GM19452 (cell line): Measurements from ENCODE around the gene TRIM10.
"Not testable (repeated sequence)": the region's sequence is repeated elsewhere in the genome, so short reads cannot be mapped to it uniquely, and the experiment has no call there.

ENCODE experiments used
- ATAC-seq: cut with Tn5 transposase; IDR thresholded peaks from one replicate; pipeline ENCODE4 v1.9.1; 2021; ENCODE audit not compliant: unreplicated experiment

Gene TRIM10

GRCh38 chr6:30154709-30155519, 6.1 kb downstream of the TRIM10 start:
- ATAC-seq = no peak

DNA sequence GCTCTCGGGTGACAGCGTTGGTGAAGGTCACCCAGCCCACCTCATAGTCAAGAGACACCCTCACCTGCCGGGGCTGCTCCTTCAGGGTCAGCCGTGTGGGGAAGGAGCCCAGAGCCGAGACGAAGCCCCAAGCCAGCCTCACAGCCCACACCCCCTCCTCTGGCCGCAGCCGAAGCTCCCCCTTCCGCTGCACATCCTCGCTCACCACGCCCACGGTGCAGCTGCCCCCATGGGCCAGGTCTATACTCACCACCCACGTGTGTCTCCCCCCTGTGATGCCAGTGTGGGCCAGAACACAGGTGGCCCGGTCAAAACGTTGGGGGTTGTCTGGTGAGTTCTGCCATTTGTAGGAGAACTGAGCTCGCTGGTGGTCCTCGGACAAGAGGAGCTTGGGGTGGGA, 7.0 kb downstream of the TRIM10 start:
- ATAC-seq = no peak

GRCh38 chr6:30152910-30153610, 8.0 kb downstream of the TRIM10 start:
- ATAC-seq = no peak

DNA sequence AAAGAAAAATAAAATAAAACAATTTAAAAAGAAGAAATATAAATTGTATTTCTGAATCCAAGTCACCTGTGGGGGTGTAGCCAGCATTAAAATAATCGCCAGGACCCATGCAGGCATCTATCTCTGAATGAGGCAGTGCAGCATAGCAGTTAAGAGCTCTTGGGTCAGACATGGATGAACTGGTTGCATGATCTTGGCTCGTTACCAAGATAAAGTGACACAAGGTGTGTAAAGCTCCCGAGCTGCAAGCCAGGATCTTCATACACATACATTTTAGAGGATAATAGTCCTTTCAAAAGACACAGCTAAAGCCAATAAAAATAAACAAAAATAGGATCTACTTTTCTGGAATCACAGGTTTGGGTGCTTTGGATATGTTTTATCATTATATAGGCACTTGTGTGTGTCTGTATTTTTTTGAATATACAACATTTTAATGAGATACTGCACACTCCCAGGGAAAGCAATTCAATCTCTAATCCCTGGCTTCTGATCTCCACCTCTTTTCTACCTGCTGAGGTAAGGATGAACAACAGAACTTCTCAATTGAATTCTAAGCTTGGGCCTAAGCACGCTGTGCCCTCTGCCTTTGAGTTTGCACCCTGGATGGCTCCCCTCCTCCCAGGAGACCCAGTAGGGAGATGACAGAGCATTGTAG, 8.9 kb downstream of the TRIM10 start:
- no peak for ATAC-seq

GRCh38 chr6:30151580-30151979, 9.4 kb downstream of the TRIM10 start:
- ATAC-seq = no peak

DNA sequence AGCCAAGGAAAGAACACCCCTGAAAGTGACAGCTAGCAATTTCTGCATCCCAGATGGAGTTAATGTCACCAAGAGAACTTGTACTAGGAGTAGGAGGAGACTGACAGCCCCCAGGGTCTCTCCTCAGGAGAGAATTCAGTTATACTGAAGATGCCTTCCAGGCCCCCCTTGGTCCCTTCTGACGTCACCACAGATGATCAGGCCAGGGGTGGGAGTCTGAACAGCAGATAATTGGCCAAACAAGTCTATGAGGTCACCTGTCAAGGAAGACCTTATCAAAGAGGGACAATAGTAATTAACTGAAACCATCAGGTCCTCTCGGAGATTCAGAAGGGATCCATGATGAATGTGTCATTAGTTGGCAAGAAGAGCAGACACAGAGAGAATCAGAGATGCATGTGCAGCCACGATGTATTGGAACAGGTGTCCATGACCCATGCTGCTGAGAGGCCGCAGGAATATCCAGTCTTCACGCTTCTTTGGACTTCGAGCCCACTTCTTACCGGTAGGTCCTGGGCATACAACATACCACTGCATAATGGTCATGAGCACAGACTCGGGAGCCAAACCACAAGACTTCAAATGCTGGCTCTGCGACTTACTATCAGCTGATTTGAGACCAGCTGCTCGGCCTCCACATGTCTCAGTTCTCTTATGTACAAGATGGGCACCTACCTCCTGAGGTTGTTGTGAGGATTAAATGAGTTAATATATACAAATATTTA, 10.2 kb downstream of the TRIM10 start:
- no peak for ATAC-seq

GRCh38 chr6:30149858-30150550, 11.0 kb downstream of the TRIM10 start:
- no peak for ATAC-seq

- ATAC-seq = no peak
Observed at GRCh38 chr6:30149234-30149633, 11.8 kb downstream of the TRIM10 start.

DNA sequence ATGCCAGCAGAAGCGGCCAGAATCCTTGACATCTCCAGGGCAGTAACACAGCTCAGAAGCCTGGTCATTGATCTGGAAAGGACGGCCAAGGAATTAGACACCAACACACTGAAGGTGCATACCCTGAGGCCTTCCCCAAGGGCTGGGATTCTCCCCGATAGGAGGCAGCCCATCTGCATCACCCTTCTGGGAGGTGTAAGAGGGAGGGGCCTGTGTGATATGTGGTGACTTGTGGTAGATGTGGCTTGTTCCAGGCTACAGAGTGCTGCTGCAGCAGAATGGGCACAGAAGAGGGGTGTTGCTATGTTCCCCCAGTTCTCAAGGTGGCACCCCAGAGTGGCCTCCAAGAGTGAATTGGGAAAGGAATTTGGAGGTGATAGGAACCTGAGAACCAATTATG, 13.9 kb downstream of the TRIM10 start:
- no peak for ATAC-seq

- ATAC-seq = no peak
Observed at GRCh38 chr6:30145818-30146217, 15.2 kb downstream of the TRIM10 start.

- no peak for ATAC-seq
Observed at GRCh38 chr6:30144811-30145210, 16.2 kb downstream of the TRIM10 start.

DNA sequence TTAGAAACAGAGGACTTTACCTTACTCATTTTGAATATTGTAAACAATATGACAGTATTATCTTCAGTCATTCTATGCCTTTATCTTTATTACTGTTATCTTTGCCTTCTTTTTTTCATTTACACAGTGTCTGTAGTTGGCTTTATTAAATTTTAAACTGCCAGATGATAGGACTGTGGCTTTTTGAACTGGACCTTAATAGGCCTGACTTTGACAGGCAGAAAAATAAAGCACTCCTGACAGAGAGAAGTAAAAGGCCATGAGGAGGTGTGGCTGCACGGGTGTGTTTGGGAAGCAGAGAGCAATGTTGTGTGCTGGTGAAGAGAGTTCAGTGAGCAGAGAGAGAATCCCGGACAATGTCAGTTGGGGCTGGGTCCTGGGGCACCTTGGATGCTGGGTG, 17.2 kb downstream of the TRIM10 start:
- no peak for ATAC-seq

GRCh38 chr6:30142665-30143064, 18.3 kb downstream of the TRIM10 start:
- no peak for ATAC-seq

DNA sequence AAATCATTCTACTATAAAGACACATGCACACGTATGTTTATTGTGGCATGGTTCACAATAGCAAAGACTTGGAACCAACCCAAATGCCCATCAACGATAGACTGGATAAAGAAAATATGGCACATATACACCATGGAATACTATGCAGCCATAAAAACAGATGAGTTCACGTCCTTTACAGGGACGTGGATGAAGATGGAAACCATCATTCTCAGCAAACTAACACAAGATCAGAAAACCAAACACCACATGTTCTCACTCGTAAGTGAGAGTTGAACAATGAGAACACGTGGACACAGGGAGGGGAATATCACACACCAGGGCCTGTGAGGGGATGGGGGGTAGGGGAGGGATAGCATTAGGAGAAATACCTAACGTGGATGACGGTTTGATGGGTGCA, 20.8 kb downstream of the TRIM10 start:
- not testable (repeated sequence) for ATAC-seq

- ATAC-seq = no peak
Observed at GRCh38 chr6:30136570-30137286, 24.3 kb downstream of the TRIM10 start.

- no peak for ATAC-seq
Observed at GRCh38 chr6:30135757-30136156, 25.3 kb downstream of the TRIM10 start, which contains the start of gene TRIM40. Gene TRIM40, plus strand, starts transcription at chr6:30136140. Its CDS starts 897 bp downstream, at chr6:30137037.

DNA sequence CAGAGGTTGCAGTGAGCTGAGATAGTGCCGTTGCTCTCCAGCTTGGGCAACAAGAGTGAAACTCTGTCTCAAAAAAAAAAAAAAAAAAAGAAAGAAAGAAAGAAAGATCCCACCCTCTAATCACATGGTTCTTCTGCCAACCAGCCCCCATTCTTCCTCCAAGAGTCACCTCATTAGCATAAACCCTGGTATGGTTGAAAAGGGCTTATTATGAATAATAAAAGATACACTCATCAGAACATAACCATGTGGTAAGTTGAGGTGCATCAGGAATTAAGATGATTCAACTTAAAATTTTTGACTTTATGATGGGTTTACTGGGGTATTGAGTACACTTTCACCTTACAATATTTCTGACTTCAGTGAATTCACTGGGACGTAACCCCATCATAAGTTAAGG, 25.9 kb downstream of the TRIM10 start:
- ATAC-seq = no peak

- ATAC-seq = no peak
Observed at GRCh38 chr6:30131947-30132497, 29.0 kb downstream of the TRIM10 start.
